ENCODE data around the gene EPM2AIP1. TPM values are rescaled to one million over a fixed set of nuclear protein-coding genes. Genes with fewer than 3 reads are reported as not detected.
"Not testable (repeated sequence)": the region's sequence is repeated elsewhere in the genome, so short reads cannot be mapped to it uniquely, and the experiment has no call there.

EPM2AIP1 gene
- total and polyA plus RNA-seq, 5 experiments from 2014 or later: 5.1 to 43.5 (median 6.1) TPM

DNA sequence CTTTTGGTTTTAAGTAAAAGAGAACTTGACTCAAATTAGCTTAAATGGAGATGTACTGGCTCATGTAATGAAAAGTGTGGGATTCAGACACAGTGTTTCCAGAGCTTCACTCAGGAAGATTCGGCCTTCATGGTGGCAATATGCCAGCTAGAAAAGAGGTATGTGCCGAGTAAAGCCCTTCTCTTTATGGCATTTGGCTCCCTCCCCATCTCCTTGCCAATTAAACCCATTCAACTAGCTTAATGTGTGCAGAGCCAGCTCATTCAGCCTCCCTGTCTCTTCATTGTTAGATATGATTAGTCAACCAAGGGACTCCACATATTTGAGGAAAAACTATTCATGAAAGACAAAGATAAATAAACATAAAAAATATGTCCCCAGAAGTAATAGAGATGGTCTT lies 33.1 kb downstream of the EPM2AIP1 start:
- Mint-ChIP-seq H3K4me3 (no peak overlapping the region), H3K27ac (no peak overlapping the region), H3K9me3 (no peaks in the 10 kb centered on the region), H3K4me1 (peaks cover 0 to 15% (median 2%) of the 10 kb centered on the region in 4 donors), H3K27me3 (no peaks in the 10 kb centered on the region), H3K36me3 (no peaks in the 10 kb centered on the region)
- POLR2A ChIA-PET: no interaction called here
- ATAC-seq: no peak
- no peak for DNase-seq

DNA sequence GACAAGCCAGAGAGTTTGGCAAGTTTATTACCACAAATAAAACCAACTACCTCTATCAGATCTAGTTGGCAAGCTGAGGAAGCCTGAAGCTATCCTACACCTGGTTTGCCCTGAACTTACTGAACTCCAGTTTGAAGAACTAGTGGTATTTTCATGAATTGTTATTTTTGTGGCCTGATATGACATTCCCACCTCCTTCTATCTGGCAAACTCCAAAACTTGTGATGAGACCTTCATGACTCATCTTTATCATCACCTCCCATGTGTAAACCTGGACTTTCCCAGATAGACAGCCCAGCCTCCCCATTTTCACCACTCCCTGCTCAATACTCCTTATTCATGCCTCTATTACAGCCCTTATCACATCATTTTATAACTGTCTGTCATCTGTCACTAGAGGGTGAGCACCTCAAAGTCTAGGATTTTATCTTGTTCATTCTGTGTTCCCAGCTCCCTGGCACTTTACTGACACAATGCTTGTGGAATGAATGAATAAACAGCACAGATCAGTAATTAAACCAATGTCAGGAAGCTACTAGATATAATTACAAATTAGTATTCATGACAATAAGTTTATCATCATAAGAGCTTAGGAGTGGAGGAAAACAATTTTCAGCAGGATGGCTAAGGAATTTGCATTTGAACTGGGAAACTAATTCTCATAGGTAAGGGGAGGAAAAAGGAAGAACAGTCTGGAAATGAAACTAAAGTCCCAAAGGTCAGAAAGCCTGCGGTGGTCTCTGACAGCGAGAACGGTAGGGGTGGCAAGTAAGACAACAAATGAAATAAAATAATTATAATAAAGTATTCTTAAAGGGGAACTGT lies 34.9 kb downstream of the EPM2AIP1 start:
- no peaks in the 10 kb centered on the region for H3K9me3 Mint-ChIP-seq
- no peaks in the 10 kb centered on the region for H3K27me3 Mint-ChIP-seq
- DNase-seq (no peak), ATAC-seq (no peak)
- peaks cover 0 to 10% (median 2%) of the 10 kb centered on the region in 4 donors for H3K4me1 Mint-ChIP-seq
- POLR2A ChIA-PET: interaction anchor here (0.9 to 1.5 kb wide), 6 partner anchors 14 to 90 kb away, joined by 3 to 7 read pairs (median 4); partner anchors contain the start of gene TRANK1
- H3K27ac Mint-ChIP-seq: peak overlapping the region in 8 of 10 donors; percentile 10 to 86 (median 42)
- H3K4me3 Mint-ChIP-seq: peak overlapping the region in 4 of 10 donors; percentile 10 to 38 (median 28)
- no peaks in the 10 kb centered on the region for H3K36me3 Mint-ChIP-seq

GRCh38 chr3:36957063-36957462 lies 35.9 kb downstream of the EPM2AIP1 start:
- peak overlapping the region in 2 of 10 donors; percentile 5 to 32 for H3K27ac Mint-ChIP-seq
- POLR2A ChIA-PET: interaction anchor here (1.5 kb wide), 2 partner anchors 12 to 89 kb away, joined by 4 to 6 read pairs; partner anchors contain the start of gene TRANK1
- H3K9me3 Mint-ChIP-seq: no peaks in the 10 kb centered on the region

DNA sequence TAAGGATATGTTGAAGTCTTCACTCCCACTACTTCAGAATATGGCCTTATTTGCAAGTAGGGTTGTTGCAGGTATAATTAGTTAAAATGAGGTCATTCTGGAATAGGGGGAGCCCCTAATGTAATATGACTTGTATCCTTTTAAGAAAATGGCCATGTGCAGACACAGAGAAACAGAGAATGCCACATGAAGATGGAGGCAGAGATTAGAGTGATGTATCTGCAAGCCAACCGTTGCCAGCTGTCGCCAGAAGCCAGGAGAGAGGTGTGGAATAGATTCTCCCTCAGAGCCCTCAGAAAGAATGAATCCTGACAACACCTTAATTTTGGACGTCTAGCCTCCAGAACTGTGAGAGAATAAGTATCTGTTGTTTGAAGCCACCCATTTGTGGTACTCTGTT lies 36.8 kb downstream of the EPM2AIP1 start:
- POLR2A ChIA-PET: interaction anchor here (1.5 kb wide), 1 partner anchor 11 kb away, joined by 6 read pairs; the partner anchor contains the start of gene TRANK1
- Mint-ChIP-seq H3K27ac (peak overlapping the region in 3 of 10 donors; percentile 13 to 58 (median 35)), H3K9me3 (no peaks in the 10 kb centered on the region), H3K4me1 (peaks cover 0 to 10% (median 2%) of the 10 kb centered on the region in 4 donors), H3K36me3 (no peaks in the 10 kb centered on the region), H3K4me3 (no peak overlapping the region), H3K27me3 (no peaks in the 10 kb centered on the region)
- no peak for ATAC-seq
- no peak for DNase-seq

More at GRCh38 chr3:36957063-36957462, 35.9 kb downstream of the EPM2AIP1 start:
- ATAC-seq: no peak
- DNase-seq: no peak
- Mint-ChIP-seq H3K27me3 (no peaks in the 10 kb centered on the region), H3K4me1 (peaks cover 0 to 10% (median 2%) of the 10 kb centered on the region in 4 donors), H3K4me3 (no peak overlapping the region), H3K36me3 (no peaks in the 10 kb centered on the region)

DNA sequence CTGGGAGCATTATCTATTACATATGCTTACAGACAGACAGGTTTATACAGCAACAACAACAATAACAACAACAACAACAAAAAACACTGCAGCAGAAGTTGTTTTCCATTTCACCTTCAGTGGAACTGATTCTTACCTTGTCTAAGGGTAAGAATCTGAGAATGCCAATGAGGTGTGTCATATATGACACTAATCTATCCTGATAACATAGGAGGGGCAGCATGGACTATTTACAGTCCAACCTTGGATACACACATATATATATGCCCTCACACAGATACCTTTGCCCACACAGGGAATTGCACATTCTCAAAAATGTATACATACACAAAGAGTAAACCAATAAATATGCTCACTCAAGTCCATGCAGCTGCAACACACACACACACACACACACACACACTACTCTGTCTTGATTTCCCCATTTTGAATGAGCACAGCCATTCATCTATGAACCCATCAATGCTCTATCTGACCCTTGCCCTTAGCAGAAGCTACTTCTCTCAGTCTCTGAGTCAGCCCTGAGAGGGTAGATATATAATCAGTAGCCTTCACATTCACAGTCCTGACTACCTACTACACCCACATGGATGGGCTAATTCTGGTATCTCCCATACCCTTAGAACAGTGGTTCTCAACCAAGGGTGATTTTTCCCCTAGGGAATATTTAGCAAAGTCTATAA lies 38.3 kb downstream of the EPM2AIP1 start:
- Mint-ChIP-seq H3K27me3 (no peaks in the 10 kb centered on the region), H3K4me3 (no peak overlapping the region), H3K4me1 (peaks cover 0 to 10% (median 2%) of the 10 kb centered on the region in 4 donors), H3K27ac (no peak overlapping the region), H3K36me3 (no peaks in the 10 kb centered on the region), H3K9me3 (no peaks in the 10 kb centered on the region)
- ATAC-seq (no peak), DNase-seq (no peak)
- POLR2A ChIA-PET: no interaction called here

- POLR2A ChIA-PET: interaction anchor here (0.5 kb wide), 1 partner anchor 44 kb away, joined by 6 read pairs; no protein-coding TSS in a partner anchor
- DNase-seq, H3K4me3 Mint-ChIP-seq, ATAC-seq, H3K27me3 Mint-ChIP-seq, H3K27ac Mint-ChIP-seq, H3K36me3 Mint-ChIP-seq: not testable (repeated sequence)
- peaks cover 0 to 10% (median 9%) of the 10 kb centered on the region in 4 donors for H3K4me1 Mint-ChIP-seq
- H3K9me3 Mint-ChIP-seq: peaks cover 0 to 31% (median 10%) of the 10 kb centered on the region in 9 donors
Measured at GRCh38 chr3:36947814-36948213, 45.1 kb downstream of the EPM2AIP1 start.

DNA sequence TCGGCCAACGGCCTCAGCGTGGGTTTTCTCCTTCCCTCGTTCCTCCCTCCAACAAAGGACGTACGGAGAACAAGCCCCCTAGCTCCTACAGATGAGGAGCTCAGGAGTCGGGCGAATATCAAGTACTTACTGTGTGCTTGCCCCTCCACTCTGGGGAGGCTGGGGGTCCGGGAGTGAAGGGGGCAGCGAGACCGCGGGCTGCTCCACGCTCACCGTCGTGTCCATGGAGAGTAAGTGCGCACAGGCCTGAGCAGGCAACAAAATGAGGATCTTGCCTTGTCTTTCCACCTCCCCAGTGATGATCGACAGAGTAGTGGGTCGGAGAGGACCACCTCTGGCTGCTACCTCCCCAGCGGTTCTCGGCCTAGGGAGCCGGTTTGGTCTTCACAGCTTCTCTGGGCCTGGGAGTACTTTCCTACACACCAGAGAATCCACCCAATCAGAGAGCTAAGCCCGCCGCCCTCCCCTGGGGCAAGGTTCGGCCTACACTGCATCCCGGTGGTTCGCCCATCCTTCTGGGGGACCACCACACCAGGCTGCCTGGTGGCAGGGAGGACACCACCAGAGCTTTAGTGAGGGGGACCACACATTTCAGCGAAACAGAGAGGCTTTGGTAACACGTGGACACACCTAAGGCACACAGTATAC lies 47.5 kb downstream of the EPM2AIP1 start:
- H3K36me3 Mint-ChIP-seq: peaks cover 0 to 9% (median 6%) of the 10 kb centered on the region in 3 donors
- H3K4me3 Mint-ChIP-seq: peak overlapping the region; percentile 78 to 91 (median 88)
- H3K4me1 Mint-ChIP-seq: peaks cover 4 to 24% (median 17%) of the 10 kb centered on the region in 4 donors
- peak overlapping the region in 9 of 10 donors; percentile 79 to 93 (median 89) for H3K27ac Mint-ChIP-seq
- POLR2A ChIA-PET: interaction anchor here (0.9 to 3.4 kb wide), 12 partner anchors 11 to 69 kb away, joined by 3 to 35 read pairs (median 6); partner anchors contain the start of genes EPM2AIP1 and MLH1
- ATAC-seq: peak in 1 of 2 donors; percentile 0
- H3K27me3 Mint-ChIP-seq: no peaks in the 10 kb centered on the region
- H3K9me3 Mint-ChIP-seq: peaks cover 0 to 31% (median 10%) of the 10 kb centered on the region in 9 donors
- DNase-seq: no peak

DNA sequence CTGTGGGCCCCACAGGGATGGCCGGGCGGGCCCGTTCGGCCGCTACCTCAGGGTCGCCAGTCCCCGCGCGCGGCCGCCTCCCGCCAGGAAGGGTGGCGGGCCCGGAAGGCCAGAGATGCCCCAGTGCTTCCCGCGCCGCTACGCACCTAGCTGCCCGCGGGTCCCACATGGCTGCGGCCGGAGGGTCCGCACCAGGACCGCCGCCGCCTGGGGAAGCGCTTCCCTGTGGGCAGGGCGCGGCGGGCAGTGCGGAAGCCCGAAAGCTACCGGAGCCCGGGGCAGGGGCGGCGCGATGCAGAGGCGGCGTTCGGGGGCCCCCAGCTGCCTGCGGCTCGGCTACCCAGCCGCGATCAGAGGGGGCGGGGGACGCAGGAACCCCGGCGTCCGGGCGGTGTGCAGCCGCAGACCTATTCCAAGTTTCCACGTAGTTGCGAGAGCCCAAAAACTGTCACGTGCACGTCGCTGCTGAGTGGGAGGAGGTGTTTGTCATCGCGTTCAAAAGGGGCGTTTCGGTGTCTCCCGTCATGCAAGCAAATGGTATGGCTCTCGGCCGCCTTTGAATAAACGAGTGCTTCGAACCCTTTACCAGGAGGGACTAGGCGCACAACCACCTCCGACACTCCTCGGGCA lies 48.2 kb downstream of the EPM2AIP1 start, which contains the start of gene TRANK1:
TRANK1 (minus strand) TSS at position 414 of the 630 bp plus-strand sequence; CDS start at position 169, 245 bp downstream.
- H3K4me1 Mint-ChIP-seq: peaks cover 4 to 25% (median 18%) of the 10 kb centered on the region in 4 donors
- POLR2A ChIA-PET: interaction anchor here (0.6 to 3.4 kb wide), 16 partner anchors 10 to 1459 kb away, joined by 3 to 35 read pairs (median 4); partner anchors contain the start of genes EPM2AIP1 and MLH1
- peaks cover 0 to 10% (median 6%) of the 10 kb centered on the region in 3 donors for H3K36me3 Mint-ChIP-seq
- H3K27ac Mint-ChIP-seq: peak within 1 kb of the TSS; percentile 60 to 93 (median 89)
- H3K9me3 Mint-ChIP-seq: peaks cover 0 to 31% (median 10%) of the 10 kb centered on the region in 9 donors
- H3K4me3 Mint-ChIP-seq: peak within 1 kb of the TSS; percentile 78 to 91 (median 88)
- ATAC-seq (peak; percentile 88 to 92), DNase-seq (peak; percentile 67 to 90 (median 78))
- H3K27me3 Mint-ChIP-seq: no peaks in the 10 kb centered on the region

GRCh38 chr3:36944012-36944640 lies 48.8 kb downstream of the EPM2AIP1 start:
- Mint-ChIP-seq H3K9me3 (peaks cover 0 to 27% (median 9%) of the 10 kb centered on the region in 9 donors), H3K27ac (peak overlapping the region in 9 of 10 donors; percentile 17 to 92 (median 85)), H3K4me3 (peak overlapping the region; percentile 77 to 91 (median 82)), H3K27me3 (no peaks in the 10 kb centered on the region), H3K36me3 (peaks cover 0 to 9% (median 3%) of the 10 kb centered on the region in 3 donors), H3K4me1 (peaks cover 4 to 25% (median 18%) of the 10 kb centered on the region in 4 donors)
- peak; percentile 7 to 64 (median 24) for DNase-seq
- peak; percentile 43 to 50 for ATAC-seq
- POLR2A ChIA-PET: interaction anchor here (0.6 to 3.4 kb wide), 18 partner anchors 9 to 1459 kb away, joined by 3 to 35 read pairs (median 4); partner anchors contain the start of genes EPM2AIP1 and MLH1

DNA sequence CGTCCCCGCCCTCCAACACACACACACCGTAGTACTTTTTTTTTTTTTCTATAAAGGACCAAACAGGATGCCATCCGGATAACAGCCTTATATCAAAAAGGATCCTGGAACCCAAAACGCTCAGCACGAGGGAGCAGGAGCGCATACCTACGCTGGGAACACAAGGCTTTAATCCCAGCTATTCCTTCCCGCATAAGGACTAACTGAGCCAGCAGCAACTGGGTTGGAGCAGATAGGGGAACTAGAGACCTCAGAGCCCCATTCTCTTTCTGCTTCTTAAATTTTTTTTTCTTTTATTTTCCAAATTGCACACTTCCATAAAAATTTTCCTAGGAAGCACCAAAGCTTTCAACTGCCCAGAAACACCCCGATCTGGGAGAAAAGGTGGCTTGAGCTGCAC lies 49.3 kb downstream of the EPM2AIP1 start:
- H3K4me3 Mint-ChIP-seq: peak overlapping the region; percentile 77 to 91 (median 82)
- peak overlapping the region in 9 of 10 donors; percentile 17 to 92 (median 85) for H3K27ac Mint-ChIP-seq
- DNase-seq (no peak), ATAC-seq (no peak)
- H3K36me3 Mint-ChIP-seq: peaks cover 0 to 7% (median 0%) of the 10 kb centered on the region in 3 donors
- no peaks in the 10 kb centered on the region for H3K27me3 Mint-ChIP-seq
- H3K4me1 Mint-ChIP-seq: peaks cover 4 to 25% (median 18%) of the 10 kb centered on the region in 4 donors
- peaks cover 0 to 22% (median 6%) of the 10 kb centered on the region in 9 donors for H3K9me3 Mint-ChIP-seq
- POLR2A ChIA-PET: interaction anchor here (0.6 to 3.4 kb wide), 11 partner anchors 8 to 87 kb away, joined by 3 to 35 read pairs (median 4); partner anchors contain the start of genes EPM2AIP1 and MLH1

Measured in naive thymus-derived CD8-positive, alpha-beta T cell (primary cell).